ENCODE data around the gene VWCE. TPM values are rescaled to one million over a fixed set of nuclear protein-coding genes. Genes with fewer than 3 reads are reported as not detected.
"Not testable (repeated sequence)": the region's sequence is repeated elsewhere in the genome, so short reads cannot be mapped to it uniquely, and the experiment has no call there.

The VWCE gene
- total and polyA plus RNA-seq, 2 experiments from 2014 or later = 0.61 to 0.76 TPM

DNA sequence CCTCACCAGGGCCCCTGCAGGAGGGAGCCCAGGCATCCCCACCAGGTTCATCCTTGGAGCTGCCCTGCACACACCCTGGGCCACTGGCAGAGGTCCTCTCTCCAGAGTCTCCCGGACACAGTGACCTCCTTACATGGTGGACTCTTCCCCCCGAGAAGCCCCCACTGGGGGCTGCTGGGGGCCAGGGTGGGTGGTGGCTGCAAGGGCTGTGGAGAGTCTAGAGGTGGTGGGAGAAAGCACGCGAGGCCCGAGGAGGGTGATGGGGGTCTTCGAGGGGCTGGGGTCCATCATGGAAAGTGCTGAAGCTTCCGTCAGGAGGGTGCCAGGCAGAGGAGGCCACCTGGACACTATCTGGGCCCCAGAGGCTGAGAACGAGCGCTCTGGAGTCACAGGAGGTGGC, 36.6 kb downstream of the VWCE start:
- in situ Hi-C loops (cut with MboI) = no loop called here

DNA sequence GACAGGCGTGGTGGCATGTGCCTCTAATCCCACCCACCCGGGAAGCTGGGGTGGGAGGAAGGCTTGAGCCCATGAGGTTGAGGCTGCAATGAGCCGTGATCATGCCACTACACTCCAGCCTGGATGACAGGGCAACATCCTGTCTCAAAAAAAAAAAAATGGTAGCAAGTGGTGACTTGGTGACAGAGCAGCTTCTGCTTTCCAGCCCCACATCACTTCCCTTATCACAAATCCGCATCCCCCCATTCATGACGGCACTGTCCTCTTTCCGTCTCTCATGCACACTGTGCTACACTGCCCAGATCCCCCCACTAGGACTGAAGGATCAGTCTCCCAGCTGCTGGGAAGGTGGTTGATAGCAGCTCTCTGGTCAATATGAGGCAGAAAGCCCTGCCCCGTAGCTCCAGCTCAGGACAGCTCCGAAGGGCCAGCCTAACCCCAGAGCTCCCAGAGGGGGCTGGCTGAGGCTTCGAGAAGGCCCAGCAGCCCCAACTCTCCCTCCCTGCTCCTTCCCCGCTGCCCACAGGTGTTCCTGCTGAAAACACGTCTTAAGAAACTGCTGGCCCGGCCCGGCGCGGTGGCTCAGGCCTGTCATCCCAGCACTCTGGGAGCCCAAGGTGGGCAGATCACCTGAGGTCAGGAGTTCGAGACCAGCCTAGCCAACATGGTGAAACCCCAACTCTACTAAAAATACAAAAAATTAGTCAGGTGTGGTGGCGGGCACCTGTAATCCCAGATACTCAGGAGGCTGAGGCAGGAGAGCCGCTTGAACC, 38.2 kb downstream of the VWCE start:
- H3K4me2 ChIP-seq (ENCODE audit: unreplicated experiment) = no peak overlapping the region
- WGBS, 2 experiments (ENCODE audit: low coverage in 1 of 2, low lambda C conversion rate in 2 of 2, missing lambda C conversion rate in 2 of 2) = 90% methylated on average over 18 of the region's 18 CpGs
- H3K9me2 ChIP-seq (ENCODE audit: insufficient read depth) = no peaks in the 10 kb centered on the region
- H2AFZ ChIP-seq = no peak overlapping the region
- no peaks in the 10 kb centered on the region for H3K79me2 ChIP-seq (ENCODE audit: insufficient read depth)
- no peaks in the 10 kb centered on the region for H3K4me1 ChIP-seq (ENCODE audit: insufficient read depth)
- no peak overlapping the region for H3K9ac ChIP-seq
- no peaks in the 10 kb centered on the region; the same call in 1 of the 2 replicates for H3F3A ChIP-seq (ENCODE audit: insufficient read depth)
- H3K27me3 ChIP-seq (replicated peaks; ENCODE audit: insufficient read depth) = no peaks in the 10 kb centered on the region
- TF ChIP-seq EZH2phosphoT487 (IDR thresholded peaks at IDR 0.05; ENCODE audit: insufficient read depth, low read depth) = no peak
- TF ChIP-seq EZH2 (IDR thresholded peaks at IDR 0.05; ENCODE audit: insufficient read depth, poor library complexity, severe bottlenecking) = no peak
- no peaks in the 10 kb centered on the region for H4K20me1 ChIP-seq (ENCODE audit: insufficient read depth)
- in situ Hi-C loops (cut with MboI) = no loop called here
- no peaks in the 10 kb centered on the region for H3K9me3 ChIP-seq (ENCODE audit: low read depth)
- H3K36me3 ChIP-seq (ENCODE audit: low read depth) = no peaks in the 10 kb centered on the region
- no peak overlapping the region for H3K4me3 ChIP-seq
- H3K27ac ChIP-seq = no peak overlapping the region
- DNase-seq = no peak

More for the DNA sequence above, 36.6 kb downstream of the VWCE start:
- WGBS, 2 experiments (ENCODE audit: low coverage in 1 of 2, low lambda C conversion rate in 2 of 2, missing lambda C conversion rate in 2 of 2) = 74 to 78% methylated on average over 8 to 9 of the region's 9 CpGs
- no peak for TF ChIP-seq EZH2 (IDR thresholded peaks at IDR 0.05; ENCODE audit: insufficient read depth, poor library complexity, severe bottlenecking)
- TF ChIP-seq EZH2phosphoT487 (IDR thresholded peaks at IDR 0.05; ENCODE audit: insufficient read depth, low read depth) = no peak
- Histone ChIP-seq H3K27ac (no peak overlapping the region), H3F3A (ENCODE audit: insufficient read depth) (no peaks in the 10 kb centered on the region; the same call in 1 of the 2 replicates), H3K4me1 (ENCODE audit: insufficient read depth) (no peaks in the 10 kb centered on the region), H3K4me2 (ENCODE audit: unreplicated experiment) (no peak overlapping the region), H3K79me2 (ENCODE audit: insufficient read depth) (no peaks in the 10 kb centered on the region), H3K36me3 (ENCODE audit: low read depth) (no peaks in the 10 kb centered on the region), H3K4me3 (no peak overlapping the region), H3K9me2 (ENCODE audit: insufficient read depth) (no peaks in the 10 kb centered on the region), H2AFZ (no peak overlapping the region), H4K20me1 (ENCODE audit: insufficient read depth) (no peaks in the 10 kb centered on the region), H3K9me3 (ENCODE audit: low read depth) (no peaks in the 10 kb centered on the region), H3K27me3 (replicated peaks; ENCODE audit: insufficient read depth) (no peaks in the 10 kb centered on the region), H3K9ac (no peak overlapping the region)
- no peak for DNase-seq

- 51 to 57% methylated on average over 12 of the region's 12 CpGs for WGBS, 2 experiments (ENCODE audit: low coverage in 1 of 2, low lambda C conversion rate in 2 of 2, missing lambda C conversion rate in 2 of 2)
- peak; percentile 74 for DNase-seq
- in situ Hi-C loops (cut with MboI) = no loop called here
Measured at GRCh38 chr11:61254403-61255025, 40.6 kb downstream of the VWCE start.

GRCh38 chr11:61252332-61252731, 42.8 kb downstream of the VWCE start:
- H3K79me2 ChIP-seq (ENCODE audit: insufficient read depth); H3K4me1 ChIP-seq (ENCODE audit: insufficient read depth); in situ Hi-C loops (cut with MboI); H3K4me2 ChIP-seq (ENCODE audit: unreplicated experiment); H3K9me3 ChIP-seq (ENCODE audit: low read depth); H3K36me3 ChIP-seq (ENCODE audit: low read depth); H3K4me3 ChIP-seq; H3K27ac ChIP-seq; H4K20me1 ChIP-seq (ENCODE audit: insufficient read depth); DNase-seq; H3K9ac ChIP-seq; H3K9me2 ChIP-seq (ENCODE audit: insufficient read depth); H2AFZ ChIP-seq; H3F3A ChIP-seq (ENCODE audit: insufficient read depth); H3K27me3 ChIP-seq (replicated peaks; ENCODE audit: insufficient read depth): not testable (repeated sequence)
- 47 to 57% methylated on average over 1 of the region's 1 CpG for WGBS, 2 experiments (ENCODE audit: low coverage in 1 of 2, low lambda C conversion rate in 2 of 2, missing lambda C conversion rate in 2 of 2)

More at GRCh38 chr11:61254403-61255025, 40.6 kb downstream of the VWCE start:
- Histone ChIP-seq H2AFZ (no peak overlapping the region), H3K4me2 (ENCODE audit: unreplicated experiment) (no peak overlapping the region), H3K4me1 (ENCODE audit: insufficient read depth) (no peaks in the 10 kb centered on the region), H3K9ac (no peak overlapping the region), H3F3A (ENCODE audit: insufficient read depth) (no peaks in the 10 kb centered on the region), H3K4me3 (no peak overlapping the region), H3K79me2 (ENCODE audit: insufficient read depth) (no peaks in the 10 kb centered on the region), H3K9me2 (ENCODE audit: insufficient read depth) (no peaks in the 10 kb centered on the region), H4K20me1 (ENCODE audit: insufficient read depth) (no peaks in the 10 kb centered on the region), H3K27me3 (replicated peaks; ENCODE audit: insufficient read depth) (no peaks in the 10 kb centered on the region), H3K27ac (no peak overlapping the region), H3K36me3 (ENCODE audit: low read depth) (no peaks in the 10 kb centered on the region), H3K9me3 (ENCODE audit: low read depth) (no peaks in the 10 kb centered on the region)
- TF ChIP-seq EZH2phosphoT487 (IDR thresholded peaks at IDR 0.05; ENCODE audit: insufficient read depth, low read depth) (no peak), EZH2 (IDR thresholded peaks at IDR 0.05; ENCODE audit: insufficient read depth, poor library complexity, severe bottlenecking) (no peak)

DNA sequence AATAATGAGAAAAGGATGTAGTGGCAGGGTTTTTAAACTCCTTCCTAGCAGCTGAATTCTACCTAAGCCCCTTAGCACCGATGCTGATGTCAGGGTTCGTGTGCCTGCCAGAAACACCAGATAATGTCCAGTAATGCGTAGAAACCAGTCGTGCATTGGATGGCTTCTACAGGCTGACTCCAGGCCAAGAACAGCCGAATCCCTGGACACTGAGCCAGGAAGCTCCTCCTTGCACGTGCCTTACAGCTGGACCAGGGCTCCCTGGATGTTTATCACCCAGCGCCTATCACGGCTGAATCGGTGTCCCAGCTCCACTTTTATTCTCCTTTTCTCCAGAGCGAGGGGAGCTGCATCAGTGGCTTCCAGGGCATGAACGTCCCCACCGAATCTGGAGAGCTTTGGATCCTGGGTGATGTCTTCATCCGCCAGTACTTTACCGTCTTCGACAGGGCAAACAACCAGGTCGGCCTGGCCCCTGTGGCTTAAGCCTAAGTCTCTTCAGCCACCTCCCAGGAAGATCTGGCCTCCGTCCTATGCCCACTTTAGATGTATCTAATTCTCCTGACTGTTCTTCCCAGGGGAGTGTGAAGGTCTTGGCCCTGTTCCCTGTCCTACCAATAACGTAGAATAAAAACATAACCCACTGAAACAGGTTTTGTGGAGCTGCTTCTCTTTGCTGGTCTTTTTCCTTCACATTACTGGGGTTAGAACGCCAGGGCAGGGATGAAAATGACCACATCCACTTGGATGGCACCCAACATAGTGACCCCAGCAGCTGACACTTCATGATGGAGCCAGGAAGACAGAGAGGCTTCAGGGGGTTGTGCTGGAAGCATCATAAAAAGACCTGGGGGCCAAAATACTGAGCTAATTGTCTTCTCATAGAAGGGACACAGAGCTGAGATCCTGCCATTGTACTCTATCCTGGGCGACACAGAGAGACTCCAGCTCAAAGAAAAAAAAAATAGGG, 44.0 kb downstream of the VWCE start:
- H3K4me3 ChIP-seq; H3K27ac ChIP-seq; H4K20me1 ChIP-seq (ENCODE audit: insufficient read depth); H3F3A ChIP-seq (ENCODE audit: insufficient read depth); H3K9me3 ChIP-seq (ENCODE audit: low read depth); H2AFZ ChIP-seq; H3K4me2 ChIP-seq (ENCODE audit: unreplicated experiment); H3K79me2 ChIP-seq (ENCODE audit: insufficient read depth); H3K4me1 ChIP-seq (ENCODE audit: insufficient read depth); in situ Hi-C loops (cut with MboI); DNase-seq; H3K9me2 ChIP-seq (ENCODE audit: insufficient read depth); H3K9ac ChIP-seq; H3K36me3 ChIP-seq (ENCODE audit: low read depth); H3K27me3 ChIP-seq (replicated peaks; ENCODE audit: insufficient read depth): not testable (repeated sequence)
- 61 to 63% methylated on average over 16 to 20 of the region's 20 CpGs for WGBS, 2 experiments (ENCODE audit: low coverage in 1 of 2, low lambda C conversion rate in 2 of 2, missing lambda C conversion rate in 2 of 2)

GRCh38 chr11:61249201-61249600, 45.9 kb downstream of the VWCE start:
- WGBS, 2 experiments (ENCODE audit: low coverage in 1 of 2, low lambda C conversion rate in 2 of 2, missing lambda C conversion rate in 2 of 2) = 76 to 82% methylated on average over 8 of the region's 8 CpGs
- H4K20me1 ChIP-seq (ENCODE audit: insufficient read depth); H3K4me3 ChIP-seq; H3K9me3 ChIP-seq (ENCODE audit: low read depth); H3K4me2 ChIP-seq (ENCODE audit: unreplicated experiment); H3K9ac ChIP-seq; H3K4me1 ChIP-seq (ENCODE audit: insufficient read depth); H3F3A ChIP-seq (ENCODE audit: insufficient read depth); H3K27me3 ChIP-seq (replicated peaks; ENCODE audit: insufficient read depth); H3K79me2 ChIP-seq (ENCODE audit: insufficient read depth); H3K9me2 ChIP-seq (ENCODE audit: insufficient read depth); H3K36me3 ChIP-seq (ENCODE audit: low read depth); DNase-seq; H2AFZ ChIP-seq; H3K27ac ChIP-seq; in situ Hi-C loops (cut with MboI): not testable (repeated sequence)

All from GM23248 (cell line).